RWPE2 (cell line): ENCODE results near the gene SPESP1.
"Not testable (repeated sequence)": the region's sequence is repeated elsewhere in the genome, so short reads cannot be mapped to it uniquely, and the experiment has no call there.

Experiments used
- ATAC-seq: fragments of 200-7000 bp; cut with Tn5 transposase; 3 replicates; pipeline ENCODE4 v1.9.1; 2021; ENCODE audit warnings: low read depth
- DNase-seq: peaks from one replicate; pipeline ENCODE4 v3.0.0-alpha.2; 2020; ENCODE audit warnings: low spot score
- H3K27ac ChIP-seq: fragments of 450-650 bp; 2 replicates; pipeline ENCODE4 v1.5.1; 2017; ENCODE audit warnings: mild to moderate bottlenecking; ENCODE audit not compliant: poor library complexity, severe bottlenecking
- H3K27me3 ChIP-seq: fragments of 250-450 bp; sonication (Bioruptor Pico); 2 replicates; pipeline ENCODE4 v1.5.1; 2021; ENCODE audit warnings: mild to moderate bottlenecking, moderate library complexity; ENCODE audit not compliant: insufficient read depth, poor library complexity, severe bottlenecking
- H3K36me3 ChIP-seq: fragments of 250-450 bp; sonication (Bioruptor Pico); 2 replicates; pipeline ENCODE4 v1.5.1; 2020; ENCODE audit warnings: low read depth, mild to moderate bottlenecking, moderate library complexity
- H3K4me1 ChIP-seq: fragments of 250-450 bp; sonication (Bioruptor Pico); 2 replicates; pipeline ENCODE4 v1.5.1; 2021; ENCODE audit warnings: mild to moderate bottlenecking, moderate library complexity; ENCODE audit not compliant: insufficient read depth, poor library complexity, severe bottlenecking
- H3K4me3 ChIP-seq: fragments of 250-450 bp; sonication (Bioruptor Pico); 2 replicates; pipeline ENCODE4 v1.5.1; 2021; ENCODE audit warnings: mild to moderate bottlenecking, moderate library complexity; ENCODE audit not compliant: severe bottlenecking
- H3K9me3 ChIP-seq: fragments of 250-450 bp; sonication (Bioruptor Pico); 2 replicates; pipeline ENCODE4 v1.5.1; 2021; ENCODE audit warnings: mild to moderate bottlenecking, moderate library complexity; ENCODE audit not compliant: severe bottlenecking
- CTCF ChIP-seq: fragments of 450-650 bp; IDR thresholded peaks from one replicate; pipeline ENCODE4 v1.5.1; 2017; ENCODE audit warnings: mild to moderate bottlenecking, moderate library complexity; ENCODE audit not compliant: poor library complexity, severe bottlenecking

The SPESP1 gene

GRCh38 chr15:68951813-68952212 is 21.5 kb downstream of the SPESP1 start:
- no peak for ATAC-seq
- DNase-seq, result no peak
- Histone ChIP-seq H3K27me3 (no peaks in the 10 kb centered on the region), H3K4me1 (no peaks in the 10 kb centered on the region), H3K4me3 (no peak overlapping the region), H3K9me3 (no peaks in the 10 kb centered on the region), H3K27ac (no peak overlapping the region), H3K36me3 (no peaks in the 10 kb centered on the region)
- no peak for TF ChIP-seq CTCF

GRCh38 chr15:68957696-68958095 is 27.4 kb downstream of the SPESP1 start:
- Histone ChIP-seq H3K36me3 (no peaks in the 10 kb centered on the region), H3K27ac (no peak overlapping the region), H3K4me1 (no peaks in the 10 kb centered on the region), H3K4me3 (no peak overlapping the region), H3K27me3 (no peaks in the 10 kb centered on the region), H3K9me3 (no peaks in the 10 kb centered on the region)
- no peak for TF ChIP-seq CTCF
- no peak for ATAC-seq
- no peak for DNase-seq

GRCh38 chr15:68958597-68958996 is 28.3 kb downstream of the SPESP1 start:
- no peak for DNase-seq
- H3K27ac ChIP-seq, result no peak overlapping the region
- H3K4me3 ChIP-seq, result no peak overlapping the region
- ATAC-seq, result no peak
- H3K4me1 ChIP-seq, result no peaks in the 10 kb centered on the region
- no peaks in the 10 kb centered on the region for H3K27me3 ChIP-seq
- no peak for TF ChIP-seq CTCF
- H3K36me3 ChIP-seq, result no peaks in the 10 kb centered on the region
- H3K9me3 ChIP-seq, result no peaks in the 10 kb centered on the region

DNA sequence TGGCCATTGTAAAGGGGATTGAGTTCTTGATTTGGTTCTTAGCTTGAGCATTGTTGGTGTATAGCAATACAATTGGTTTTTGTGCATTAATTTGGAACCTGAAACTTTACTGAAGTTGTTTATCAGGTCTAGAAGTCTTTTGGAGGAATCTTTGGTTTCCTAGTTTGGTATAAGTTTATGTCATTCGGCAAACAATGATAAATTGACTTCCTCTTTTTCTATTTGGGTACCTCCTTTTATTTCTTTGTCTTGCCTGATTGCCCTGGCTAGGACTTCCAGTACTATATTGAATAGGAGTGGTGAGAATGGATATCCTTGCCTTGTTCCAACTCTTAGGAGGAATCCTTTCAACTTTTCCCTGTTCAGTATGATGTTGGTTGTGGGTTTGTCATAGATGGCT is 32.1 kb downstream of the SPESP1 start:
- H3K27ac ChIP-seq, result no peak overlapping the region
- H3K27me3 ChIP-seq, result no peaks in the 10 kb centered on the region
- no peaks in the 10 kb centered on the region for H3K9me3 ChIP-seq
- H3K4me1 ChIP-seq, result no peaks in the 10 kb centered on the region
- no peaks in the 10 kb centered on the region for H3K36me3 ChIP-seq
- no peak overlapping the region for H3K4me3 ChIP-seq
- ATAC-seq (no peak), DNase-seq (no peak)
- TF ChIP-seq CTCF, result no peak

- H3K27ac ChIP-seq, DNase-seq, H3K4me3 ChIP-seq, H3K9me3 ChIP-seq, ATAC-seq, H3K4me1 ChIP-seq, H3K36me3 ChIP-seq, H3K27me3 ChIP-seq: not testable (repeated sequence)
Observed at GRCh38 chr15:68963719-68964118, 33.4 kb downstream of the SPESP1 start.

DNA sequence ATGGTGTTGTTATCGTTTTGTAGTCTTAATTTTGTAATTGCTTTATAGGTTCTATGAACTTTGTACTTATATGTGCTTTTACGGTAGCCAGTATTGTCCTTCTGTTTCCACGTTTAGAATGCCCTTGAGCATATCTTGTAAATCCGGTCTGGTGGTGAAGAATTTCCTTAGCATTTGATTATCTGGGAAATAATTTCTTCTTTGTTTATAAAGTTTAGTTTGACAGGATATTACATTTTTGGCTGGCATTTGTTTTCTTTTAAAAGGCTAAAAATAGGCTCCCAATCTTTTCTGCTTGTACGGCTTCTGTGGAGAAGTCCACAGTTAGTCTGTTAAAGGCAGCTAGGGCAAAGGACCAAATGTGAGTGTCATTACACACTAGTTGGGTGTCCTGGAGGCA is 36.7 kb downstream of the SPESP1 start:
- Histone ChIP-seq H3K4me1 (no peaks in the 10 kb centered on the region), H3K9me3 (peaks cover 10% of the 10 kb centered on the region), H3K27ac (no peak overlapping the region), H3K36me3 (no peaks in the 10 kb centered on the region), H3K27me3 (no peaks in the 10 kb centered on the region), H3K4me3 (no peak overlapping the region)
- no peak for TF ChIP-seq CTCF
- ATAC-seq (no peak), DNase-seq (no peak)
